CD4-positive, alpha-beta T cell treated with Interleukin-21 for 1 hour (primary cell): ENCODE results near the gene EIF4EBP2.

Source experiments
- DNase-seq: peaks from one replicate; pipeline ENCODE4 v3.0.0-alpha.2; 2020

Gene EIF4EBP2

DNA sequence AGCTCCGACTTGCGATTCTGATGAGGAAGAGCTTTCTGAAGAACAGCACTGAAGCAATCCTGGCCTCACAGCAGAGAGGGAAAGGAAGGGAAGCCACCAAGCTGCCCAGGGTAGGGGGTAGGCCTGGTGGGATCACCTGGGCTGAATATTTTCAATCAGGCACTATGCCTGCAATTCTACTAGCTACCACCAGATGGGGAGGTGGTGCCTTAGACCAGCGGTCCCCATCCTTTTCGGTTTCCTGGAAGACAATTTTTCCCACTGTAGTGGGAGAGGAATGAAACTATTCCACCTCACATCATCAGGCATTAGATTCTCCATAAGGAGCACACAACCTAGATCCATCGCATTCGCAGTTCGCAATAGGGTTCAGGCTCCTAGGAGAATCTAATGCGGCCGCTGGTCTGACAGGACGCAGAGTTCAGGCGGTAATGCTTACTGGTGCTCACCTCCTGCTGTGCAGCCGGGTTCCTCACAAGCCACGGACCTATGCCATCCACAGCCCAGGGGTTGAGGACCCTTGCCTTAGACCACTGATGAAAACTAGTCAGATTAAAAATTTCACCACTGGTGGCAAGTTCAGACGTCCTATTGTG, 24.3 kb upstream of the EIF4EBP2 start:
- DNase-seq, result no peak

DNA sequence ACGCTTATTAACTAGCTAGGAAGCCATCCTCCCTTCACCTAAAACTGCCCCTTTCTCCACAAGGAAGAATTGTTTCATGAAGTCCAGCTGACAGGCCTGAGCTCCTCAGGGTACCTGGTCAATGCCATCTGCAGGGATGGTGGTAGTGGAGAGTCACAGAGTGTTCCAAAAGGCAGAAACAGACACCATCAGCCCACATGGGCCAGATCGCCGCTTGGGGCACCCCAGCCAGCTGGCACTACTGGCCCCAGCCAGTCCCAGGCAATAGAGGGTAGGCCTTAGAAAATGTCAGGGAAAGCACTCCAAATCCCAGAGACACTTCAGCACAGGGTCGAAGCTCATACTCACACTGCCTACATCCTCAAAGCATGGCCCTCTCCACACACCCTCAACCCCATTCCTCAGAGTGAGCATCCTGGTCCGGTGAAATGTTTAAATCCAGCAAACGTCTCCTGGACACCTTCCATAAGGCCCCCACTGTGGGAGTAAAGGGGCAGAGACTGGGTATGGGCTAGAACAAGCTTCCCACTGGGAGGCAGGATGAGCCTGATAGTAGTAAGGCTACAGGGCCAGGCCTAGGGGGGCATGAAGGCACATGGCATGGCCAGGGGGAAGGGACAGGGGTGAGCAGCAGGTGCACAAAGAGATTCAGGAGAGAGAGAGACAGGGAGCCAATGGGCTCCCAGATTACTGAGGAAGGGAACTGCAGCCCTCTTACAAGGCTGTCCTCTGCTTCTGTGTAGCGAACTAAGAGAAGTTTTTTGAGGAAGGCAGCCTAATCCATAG, 23.4 kb upstream of the EIF4EBP2 start:
- no peak for DNase-seq

DNA sequence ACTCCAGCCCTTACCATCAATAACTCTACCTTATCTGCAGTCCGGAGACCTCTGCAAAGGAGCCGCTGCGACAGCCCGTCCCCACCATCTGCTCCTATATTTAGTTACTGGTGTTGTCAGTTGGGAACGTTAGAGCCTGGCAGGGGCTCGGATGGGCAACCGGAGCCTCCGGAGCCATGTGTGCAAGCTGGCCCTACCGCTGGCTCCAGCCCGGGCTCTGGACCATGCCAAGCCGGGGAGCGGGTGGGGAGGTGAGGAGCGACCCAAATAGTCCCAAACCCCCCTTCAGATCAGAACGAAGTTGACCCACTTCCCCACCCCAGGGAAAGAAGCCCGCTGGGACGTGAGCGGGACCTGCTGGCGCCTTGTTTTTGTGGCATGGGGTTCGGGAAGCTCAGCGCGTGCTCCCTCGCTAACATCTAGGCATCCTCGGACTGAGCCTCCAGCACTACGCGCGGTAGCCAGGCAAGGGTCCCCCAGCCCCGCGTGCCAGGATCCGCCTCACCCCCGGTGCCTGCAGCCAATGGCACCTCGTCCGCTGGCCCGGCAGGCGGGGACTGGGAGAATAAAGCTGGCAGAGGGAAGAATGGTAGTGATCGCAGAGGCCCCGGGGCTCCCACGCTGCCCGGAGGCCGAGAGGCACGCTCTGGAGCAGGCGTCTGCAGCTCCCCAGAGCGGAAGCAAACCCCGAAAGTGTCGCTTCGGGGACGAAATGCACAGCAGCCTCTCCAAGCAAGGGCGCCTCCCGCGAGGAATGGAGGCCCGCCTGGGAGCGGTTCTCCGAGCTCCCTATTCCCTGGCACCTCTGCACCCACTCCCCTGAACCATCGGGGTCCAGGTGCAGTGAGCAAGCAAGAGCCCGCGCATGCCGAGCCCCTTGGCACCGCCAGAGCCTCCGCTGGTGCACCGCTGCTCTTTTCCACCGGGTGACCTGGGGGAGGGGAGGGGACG, 22.2 kb upstream of the EIF4EBP2 start:
- peak; percentile 23 for DNase-seq

DNA sequence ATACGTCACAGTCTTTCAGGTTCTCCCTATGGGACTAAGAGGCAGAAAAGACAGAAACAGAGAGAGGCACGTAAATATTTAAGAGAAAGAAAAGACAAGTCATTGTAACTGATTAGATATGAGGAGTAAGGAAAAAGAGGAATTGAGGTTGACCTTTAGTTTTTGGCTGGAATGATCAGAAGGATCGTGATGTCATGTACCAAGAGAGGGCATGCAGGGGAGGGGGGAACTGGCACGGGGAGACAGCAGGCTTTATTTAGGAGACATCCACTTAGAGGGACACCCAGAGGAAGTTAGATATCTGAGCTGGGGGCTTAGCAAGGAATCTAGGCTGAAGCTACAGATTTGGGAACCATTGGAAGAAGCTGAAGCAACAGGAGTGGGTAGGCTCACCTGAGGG, 12.3 kb upstream of the EIF4EBP2 start:
- no peak for DNase-seq

DNA sequence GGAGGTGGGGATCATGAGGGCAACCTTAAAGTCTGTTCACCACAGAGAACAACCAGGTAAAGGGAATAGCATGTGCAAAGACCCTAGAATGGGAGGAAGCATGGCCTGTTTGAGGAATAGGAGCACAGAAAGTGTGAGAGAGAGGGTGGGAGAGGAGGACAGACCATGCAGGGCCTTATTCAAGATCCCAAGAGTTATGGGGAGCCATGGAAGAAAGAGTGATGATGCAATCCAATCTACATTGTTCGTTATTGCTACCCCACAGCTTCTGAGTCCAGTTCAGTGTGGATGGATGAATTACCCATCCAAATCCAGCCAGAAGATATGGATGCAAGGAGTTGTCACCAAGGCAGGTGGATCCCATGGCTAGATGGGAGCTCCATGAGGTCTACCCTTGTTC, 7.8 kb upstream of the EIF4EBP2 start:
- no peak for DNase-seq

DNA sequence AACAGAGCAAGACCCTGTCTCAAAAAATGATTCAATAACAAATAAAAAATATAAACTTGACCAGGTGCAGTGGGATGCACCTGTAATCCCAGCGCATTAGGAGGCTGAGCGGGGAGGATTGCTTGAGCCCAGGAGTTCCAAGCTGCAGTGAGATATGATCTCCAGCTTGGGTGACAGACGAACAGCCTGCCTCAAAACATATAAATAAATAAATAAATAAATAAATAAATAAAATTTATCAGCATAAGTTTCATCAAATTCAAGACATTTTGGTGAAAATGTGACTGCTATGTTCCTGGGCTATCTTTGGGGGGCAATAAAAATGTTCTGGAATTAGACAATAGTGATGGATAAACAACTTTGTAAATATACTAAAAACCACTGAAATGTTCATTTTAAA, 4.8 kb upstream of the EIF4EBP2 start:
- DNase-seq, result no peak

DNA sequence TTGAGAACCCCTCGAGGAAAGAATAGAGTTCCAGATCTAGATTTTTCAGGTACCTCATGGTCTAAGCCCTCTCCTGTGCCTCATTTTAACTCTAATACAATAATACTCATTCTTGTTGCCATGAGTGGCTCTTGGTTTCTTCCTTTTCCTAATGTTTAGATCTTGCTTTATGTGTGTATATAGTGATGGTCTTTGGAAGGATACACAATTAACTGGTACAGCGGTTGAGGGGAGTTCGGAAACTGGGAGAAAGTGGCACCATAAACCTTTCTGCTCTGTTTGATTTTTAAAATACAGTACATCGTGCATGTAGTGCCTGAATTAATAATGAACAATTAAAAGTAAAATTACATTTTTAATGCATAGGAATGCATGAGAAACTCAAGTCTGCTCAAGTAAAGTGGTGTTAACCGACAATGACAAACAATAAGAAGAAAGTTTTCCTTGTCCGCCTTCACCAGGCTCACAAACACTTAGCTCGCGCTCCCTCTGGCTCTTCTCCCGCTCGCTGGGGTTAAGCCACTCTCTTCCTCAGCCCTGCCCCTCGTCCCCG, 386 bp upstream of the EIF4EBP2 start:
- DNase-seq, result no peak

DNA sequence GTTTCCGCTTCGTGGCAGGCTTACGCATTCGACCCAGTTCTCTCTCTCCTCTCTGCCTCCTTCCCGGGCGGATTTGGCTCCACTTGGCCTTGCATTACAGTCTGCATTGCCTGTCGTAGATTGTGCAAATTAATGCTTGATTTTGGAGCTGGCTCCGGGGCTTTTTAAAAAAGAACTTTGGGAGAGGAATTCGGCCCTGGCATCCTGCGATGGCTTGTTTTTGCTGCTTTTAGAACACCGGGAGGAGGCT, 767 bp downstream of the EIF4EBP2 start:
- no peak for DNase-seq

DNA sequence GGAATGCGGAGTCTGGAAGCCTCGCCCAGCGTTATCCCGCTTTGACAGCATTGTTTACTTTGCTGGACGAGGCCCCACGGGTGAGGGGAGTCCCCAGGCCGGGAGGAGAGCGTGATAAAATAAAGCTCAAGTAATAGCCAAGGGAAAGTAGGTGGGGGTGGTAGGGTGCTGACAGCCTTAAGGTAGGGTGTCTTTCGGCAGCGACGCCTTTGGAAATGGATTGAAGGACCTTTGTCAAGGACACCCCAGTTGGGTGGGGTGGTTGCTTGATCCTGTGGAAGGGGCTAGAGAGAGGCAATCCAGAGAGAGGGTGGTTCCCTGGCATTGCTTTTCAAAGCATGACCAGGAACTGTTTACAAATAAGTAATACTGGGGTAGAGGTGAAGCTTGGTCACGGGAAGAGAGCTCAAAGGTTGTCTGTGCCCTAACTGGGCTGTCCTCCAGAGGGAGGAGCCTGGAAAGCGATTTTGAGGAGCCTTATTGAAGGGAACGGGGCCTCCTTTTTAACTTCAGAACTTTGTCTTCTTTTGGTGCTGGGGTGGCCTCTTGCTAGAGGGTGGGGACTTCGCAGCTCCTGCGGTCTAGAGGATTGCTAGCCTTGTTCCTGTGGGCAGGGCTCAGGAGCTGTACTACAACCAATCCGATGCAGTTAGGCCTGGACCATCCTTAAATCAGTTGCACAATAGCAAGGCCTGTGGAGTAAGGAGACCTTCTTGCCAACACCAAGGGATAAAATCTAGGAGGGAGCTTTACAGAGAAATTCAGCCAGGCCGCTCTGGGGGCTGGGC, 1.3 kb downstream of the EIF4EBP2 start:
- DNase-seq, result peak; percentile 51

DNA sequence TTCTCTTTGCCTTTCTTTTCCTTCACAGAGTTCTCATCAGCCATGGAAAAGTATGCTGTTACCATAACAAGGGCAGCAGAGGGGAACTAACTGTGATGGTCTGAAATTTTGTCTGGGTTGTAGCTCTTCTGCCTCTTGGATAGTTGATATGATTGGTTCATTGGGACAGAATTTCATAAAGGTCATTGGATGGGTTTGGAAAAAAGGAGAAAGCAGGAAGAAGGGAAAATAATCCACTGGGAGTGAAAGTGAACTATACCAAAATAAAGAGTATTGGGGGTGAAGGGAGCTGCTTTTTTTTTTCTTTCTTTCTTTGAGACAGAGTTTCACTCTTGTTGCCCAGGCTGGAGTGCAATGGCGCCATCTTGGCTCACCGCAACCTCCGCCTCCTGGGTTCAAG, 5.8 kb downstream of the EIF4EBP2 start:
- no peak for DNase-seq

DNA sequence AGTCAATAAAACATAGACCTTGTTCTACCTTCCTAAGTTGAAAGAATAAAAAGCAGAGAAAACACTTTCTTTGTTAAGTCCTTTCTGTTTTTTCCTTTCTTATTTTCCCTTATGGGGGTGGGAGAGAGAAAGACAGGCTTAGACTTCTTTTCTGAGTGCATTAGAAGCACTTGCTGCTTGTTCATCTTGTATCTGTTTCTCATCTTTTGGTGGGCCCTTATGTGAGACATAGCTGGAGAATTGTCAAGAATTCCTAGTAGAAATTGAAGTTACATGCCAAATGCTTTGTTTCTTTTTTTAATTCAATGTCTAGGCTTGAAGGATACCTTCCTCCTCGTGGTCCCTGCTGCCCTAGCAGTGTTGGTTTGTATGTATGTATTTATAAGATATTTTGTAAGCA, 6.7 kb downstream of the EIF4EBP2 start:
- DNase-seq, result no peak

DNA sequence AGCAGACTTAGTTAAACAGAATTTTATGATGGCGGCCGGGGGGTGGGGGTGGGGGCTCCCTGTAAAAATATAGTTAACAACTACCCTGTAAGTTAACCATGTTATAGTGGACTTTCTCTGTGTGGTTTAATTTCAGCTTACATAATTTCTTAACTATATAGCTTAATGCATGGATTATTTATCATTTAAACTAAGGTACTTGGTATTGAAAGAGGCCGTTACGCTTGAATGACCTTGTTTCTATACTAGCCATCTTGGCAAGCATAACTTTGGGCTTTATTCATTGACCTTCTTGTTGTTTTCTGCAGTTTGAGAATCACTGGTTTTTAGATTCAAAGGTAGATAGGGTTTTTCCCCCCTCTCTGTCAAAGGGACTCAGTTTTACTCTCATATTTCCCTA, 8.4 kb downstream of the EIF4EBP2 start:
- DNase-seq, result no peak

DNA sequence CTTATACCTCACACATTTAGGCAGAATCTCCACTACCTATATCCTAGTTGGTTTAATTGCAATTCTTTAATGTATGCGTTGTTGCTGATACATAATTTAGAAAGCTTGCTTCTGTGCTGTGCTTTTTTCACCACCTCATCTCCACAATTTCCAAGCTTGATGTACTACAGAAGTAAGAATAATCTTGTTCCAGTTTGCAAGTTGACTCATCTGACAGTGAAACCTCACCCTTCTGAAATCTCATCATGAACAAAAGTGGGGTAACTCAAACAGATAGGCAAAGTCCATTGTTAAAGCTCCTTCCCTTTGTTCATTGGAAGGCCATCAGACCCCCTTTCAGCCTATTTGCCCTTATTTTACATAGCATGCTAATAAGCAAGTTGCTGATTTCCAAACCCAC, 13.6 kb downstream of the EIF4EBP2 start:
- DNase-seq, result no peak

DNA sequence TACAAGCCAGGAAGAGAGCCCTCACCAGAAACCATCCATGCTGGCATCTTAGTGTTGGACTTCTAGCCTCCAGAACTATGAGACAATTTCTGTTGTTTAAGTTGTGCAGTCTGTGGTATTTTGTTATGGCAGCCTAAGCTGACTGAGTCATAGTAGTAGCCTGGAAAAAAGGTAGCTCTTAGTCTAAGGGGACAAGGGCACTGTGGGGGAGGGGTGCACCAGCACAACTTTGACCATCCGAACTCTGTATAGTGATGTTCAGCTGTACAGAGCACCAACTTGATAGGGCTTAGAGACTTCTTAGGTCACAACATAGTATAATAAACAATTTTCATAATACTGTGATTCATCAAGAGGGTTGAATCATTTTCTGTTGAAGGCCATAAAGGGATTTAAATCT, 14.3 kb downstream of the EIF4EBP2 start:
- DNase-seq, result no peak

DNA sequence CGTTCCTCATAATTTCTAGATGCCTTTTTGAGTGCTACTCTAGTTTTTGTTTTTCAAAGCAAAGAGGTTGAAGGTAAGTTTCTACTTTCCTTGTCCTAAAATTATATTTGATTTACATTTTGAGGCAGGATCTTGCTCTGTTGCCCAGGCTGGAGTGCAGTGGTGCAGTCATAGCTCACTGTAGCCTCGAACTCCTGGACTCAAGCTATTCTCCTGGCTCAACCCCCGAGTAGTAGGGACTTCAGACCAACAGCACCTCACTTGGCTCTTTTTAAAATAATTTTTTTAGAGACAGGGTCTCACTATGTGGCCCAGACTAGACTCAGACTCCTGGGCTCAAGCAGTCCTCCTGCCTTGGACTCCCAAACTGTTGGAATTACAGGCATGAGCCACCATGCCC, 14.8 kb downstream of the EIF4EBP2 start:
- no peak for DNase-seq

DNA sequence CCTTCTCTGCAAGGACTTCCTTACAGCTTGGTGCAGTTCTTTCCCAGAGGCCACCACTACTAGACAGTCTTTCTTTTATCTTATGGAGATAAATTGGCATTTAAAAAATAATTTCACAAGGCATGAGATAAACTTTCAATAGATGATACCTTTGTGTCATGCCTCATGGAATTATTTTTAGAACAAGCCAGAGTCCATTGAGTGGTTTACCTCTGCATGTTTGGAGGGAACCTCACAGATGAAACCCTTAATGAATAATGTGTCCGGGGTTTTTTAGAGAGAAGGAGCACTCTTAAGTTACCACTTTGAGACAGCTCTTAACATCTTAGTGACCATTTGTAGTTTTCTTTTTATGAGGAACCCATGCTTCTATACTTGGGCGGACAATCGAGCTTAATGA, 20.4 kb downstream of the EIF4EBP2 start:
- DNase-seq, result no peak

DNA sequence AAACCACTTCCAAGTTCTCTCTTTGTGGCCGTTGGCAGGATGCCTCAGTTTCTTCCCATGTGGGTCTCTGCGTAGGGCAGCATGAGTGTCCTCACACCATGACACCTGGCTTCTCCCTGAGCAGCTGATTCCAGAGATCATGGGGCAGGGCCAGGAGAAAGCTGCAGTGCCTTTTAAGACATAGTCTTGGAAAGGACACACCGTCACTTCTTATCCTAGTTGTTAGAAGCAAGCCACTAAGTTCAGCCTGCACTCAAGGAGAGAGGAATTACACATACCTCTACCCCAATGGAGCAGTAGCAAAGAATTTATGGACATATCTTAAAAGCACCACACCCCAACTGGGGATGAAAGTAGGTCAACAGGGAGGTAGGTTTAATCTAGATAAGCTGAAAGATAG, 21.2 kb downstream of the EIF4EBP2 start:
- no peak for DNase-seq

DNA sequence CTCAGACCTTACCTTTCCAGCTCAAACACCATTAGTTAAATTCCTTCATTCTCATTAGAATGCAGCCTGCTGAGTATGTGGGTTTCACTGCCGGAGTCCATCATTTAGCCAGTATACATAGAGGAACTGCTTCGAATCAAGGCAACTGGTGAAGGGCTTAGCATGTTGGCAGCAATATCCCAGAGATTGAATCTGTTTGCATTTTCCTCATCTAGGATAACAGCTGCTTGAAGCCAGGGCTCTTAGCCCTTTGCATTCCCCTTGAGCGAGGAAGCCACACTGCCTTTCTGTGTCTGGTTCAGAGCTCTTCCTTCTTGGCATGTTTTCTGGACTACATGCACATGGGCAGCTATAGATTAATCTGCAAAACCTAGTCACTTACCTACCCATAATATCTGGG, 22.9 kb downstream of the EIF4EBP2 start:
- no peak for DNase-seq

DNA sequence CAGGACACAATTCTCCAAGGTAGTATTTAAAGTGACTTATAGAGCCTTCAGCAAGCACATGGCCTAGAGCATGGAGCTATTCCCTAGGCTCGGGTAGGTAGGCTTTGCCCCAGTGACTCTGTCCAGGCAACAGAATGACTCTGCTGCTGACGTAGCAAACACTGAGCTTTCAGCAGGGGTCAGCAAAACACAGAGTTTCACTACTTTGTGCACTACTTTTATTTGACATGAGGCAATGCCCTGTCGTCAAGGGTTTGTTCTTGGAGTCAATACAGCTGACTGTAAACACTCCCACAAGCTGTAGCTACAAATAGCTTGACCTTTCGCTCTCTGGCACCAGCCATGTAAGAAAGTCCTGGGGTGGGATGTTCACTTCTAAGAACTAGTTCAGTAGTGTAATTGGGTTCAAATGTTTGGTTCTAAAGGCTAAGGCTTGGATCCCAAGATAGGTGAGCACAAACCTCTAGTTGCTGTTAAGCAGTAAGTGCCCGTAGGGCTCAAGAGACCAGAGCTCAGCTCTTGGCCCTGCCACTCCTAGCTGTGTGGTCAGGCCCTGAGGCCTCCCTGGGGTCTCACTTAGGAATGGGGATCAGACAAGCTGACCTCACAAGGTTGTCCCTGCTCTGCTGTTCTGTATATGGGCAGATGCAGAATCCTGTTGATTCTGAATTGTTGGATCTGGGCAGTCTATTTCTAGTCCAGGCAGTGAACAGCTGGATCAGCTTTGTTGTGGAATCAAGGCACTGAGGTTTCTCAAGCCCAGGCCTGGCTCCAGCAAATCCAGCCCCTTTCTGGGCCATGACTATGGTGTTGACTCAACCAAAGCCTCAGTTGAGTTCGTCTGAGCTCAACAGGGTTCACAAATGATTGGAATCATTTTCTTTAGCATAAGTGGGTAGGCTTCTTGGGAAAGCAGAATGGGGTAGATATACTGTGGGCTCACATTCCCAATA, 26.8 kb downstream of the EIF4EBP2 start:
- DNase-seq, result no peak

DNA sequence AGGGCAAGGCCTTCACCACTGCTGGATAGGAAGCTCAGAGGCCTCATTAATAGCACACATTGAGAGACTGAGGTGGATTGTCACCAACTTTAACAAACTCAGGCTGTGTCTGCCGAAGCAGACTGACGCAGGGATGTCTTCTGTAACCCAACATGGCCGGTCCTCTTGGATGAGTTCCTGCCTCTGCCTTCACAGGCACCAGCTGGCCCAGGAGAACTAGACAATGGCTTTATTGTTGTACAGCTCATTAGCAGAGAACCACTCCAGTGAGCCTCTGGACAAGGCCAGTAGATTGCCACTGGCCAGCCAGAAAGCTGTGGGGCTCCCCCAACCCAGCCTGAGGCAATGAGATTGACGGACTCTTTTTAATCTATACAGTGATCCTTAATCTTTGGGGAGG, 28.2 kb downstream of the EIF4EBP2 start:
- DNase-seq, result no peak

DNA sequence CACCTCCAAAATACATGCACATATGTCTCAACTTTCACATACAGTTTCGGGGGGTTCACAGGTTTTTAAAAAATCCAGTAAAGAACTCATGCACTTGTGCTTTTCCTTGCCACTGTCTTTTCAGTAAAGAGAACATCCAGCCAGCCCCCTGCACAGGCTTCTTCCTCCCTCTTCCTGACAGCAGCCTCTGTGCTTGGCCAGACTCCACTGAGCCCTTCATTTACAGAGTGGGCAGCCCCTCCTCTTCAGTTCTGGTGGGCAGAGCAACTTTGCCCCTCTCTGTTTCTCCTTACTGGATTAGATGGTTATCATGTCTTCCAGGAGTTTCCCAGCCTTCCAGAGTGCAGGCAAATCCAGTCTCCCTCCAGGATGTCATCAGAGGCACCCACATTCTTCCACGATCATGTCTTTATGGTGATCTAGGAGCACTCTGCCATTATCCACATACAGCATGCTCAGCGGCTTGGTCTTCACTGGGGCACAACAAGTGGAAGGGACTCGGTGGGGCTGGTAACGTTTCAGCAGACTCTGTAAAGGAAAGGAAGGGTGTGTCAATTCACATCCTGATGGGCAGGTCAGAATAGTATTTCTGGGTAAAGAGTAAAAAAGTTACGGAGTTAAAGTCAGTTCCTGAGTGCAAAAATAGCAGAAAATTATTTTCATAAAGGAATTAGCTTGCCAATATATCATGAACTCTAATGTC, 28.8 kb downstream of the EIF4EBP2 start:
- no peak for DNase-seq
